Stimulated activated CD4-positive, alpha-beta T cell treated with anti-CD3 and anti-CD28 coated beads, Interleukin-12 subunit alpha, Interleukin-12 subunit beta, amount 100 ng/mL, for 24 hours (primary cell): ENCODE data around the gene KRTAP12-3.

ENCODE experiments used
- DNase-seq, 2 experiments: peaks; one replicate each; pipeline ENCODE4 v3.0.0-alpha.2; 2020; ENCODE audit warnings: low read depth in 2 of 2

The KRTAP12-3 gene

DNA sequence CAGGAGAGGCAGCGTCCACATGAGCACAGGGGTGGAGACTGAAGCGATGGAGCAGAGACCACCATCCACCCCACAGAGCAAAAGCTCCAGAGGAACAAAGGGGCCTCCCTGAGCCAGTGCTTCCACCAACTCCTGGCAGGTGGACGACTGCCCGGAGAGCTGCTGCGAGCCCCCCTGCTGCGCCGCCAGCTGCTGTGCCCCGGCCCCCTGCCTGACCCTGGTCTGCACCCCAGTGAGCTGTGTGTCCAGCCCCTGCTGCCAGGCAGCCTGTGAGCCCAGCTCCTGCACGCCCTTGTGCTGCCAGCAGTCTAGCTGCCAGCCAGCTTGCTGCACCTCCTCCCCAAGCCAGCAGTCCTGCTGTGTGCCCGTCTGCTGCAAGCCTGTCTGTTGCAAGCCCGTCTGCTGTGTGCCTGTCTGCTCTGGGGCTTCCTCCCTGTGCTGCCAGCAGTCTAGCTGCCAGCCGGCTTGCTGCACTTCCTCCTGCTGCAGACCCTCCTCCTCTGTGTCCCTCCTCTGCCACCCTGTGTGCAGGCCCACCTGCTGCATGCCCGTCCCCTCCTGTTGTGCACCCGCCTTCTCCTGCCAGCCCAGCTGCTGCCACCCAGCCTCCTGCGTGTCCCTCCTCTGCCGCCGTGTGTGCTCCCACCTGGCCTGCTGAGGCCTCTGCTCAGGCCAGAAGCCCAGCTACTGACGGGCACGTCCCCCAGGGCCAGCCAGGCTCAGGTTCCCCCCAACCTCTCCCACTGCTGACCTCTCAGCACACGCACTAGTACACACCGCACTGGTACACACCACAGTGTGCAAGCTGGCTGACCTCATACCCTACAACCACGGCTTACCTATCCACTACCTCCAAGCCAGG is 44.6 kb downstream of the KRTAP12-3 start:
- no peak for DNase-seq

DNA sequence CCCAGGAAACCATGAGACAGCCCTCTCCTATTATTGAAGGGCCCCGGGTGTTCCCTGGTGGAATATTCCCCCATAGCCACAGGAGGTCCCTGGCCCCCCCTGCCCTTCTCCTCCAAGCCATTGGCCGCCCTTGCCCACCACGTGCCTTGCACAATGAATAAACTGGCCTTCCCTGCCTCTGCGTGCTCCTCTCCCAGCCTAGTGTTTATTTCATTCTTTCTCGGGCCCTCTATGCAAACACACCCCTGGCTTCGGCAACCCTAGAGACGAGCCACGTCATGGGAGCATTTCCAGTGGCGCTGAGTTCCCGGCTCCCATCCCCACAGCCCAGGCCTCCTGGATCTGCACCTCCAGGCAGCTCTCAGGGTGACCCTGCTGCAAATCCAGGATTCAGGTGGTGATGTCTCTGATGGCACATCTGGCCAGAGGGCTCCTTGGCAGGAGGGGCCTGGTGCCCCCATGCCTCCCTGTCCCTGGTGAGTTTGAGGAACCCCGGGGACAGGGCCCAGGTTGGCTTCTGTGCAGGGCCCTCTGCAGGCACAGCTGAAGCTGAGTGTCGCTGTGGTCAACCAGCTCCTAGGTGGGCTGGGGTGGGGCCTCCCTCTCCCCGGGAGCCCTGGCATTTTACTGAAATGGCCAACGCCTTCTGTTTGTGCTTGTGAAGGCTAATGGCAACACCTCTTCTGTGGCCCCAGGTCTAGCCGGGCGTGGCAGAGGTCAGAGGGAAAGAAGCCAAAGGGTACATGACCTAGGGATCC is 45.4 kb downstream of the KRTAP12-3 start:
- no peak for DNase-seq

DNA sequence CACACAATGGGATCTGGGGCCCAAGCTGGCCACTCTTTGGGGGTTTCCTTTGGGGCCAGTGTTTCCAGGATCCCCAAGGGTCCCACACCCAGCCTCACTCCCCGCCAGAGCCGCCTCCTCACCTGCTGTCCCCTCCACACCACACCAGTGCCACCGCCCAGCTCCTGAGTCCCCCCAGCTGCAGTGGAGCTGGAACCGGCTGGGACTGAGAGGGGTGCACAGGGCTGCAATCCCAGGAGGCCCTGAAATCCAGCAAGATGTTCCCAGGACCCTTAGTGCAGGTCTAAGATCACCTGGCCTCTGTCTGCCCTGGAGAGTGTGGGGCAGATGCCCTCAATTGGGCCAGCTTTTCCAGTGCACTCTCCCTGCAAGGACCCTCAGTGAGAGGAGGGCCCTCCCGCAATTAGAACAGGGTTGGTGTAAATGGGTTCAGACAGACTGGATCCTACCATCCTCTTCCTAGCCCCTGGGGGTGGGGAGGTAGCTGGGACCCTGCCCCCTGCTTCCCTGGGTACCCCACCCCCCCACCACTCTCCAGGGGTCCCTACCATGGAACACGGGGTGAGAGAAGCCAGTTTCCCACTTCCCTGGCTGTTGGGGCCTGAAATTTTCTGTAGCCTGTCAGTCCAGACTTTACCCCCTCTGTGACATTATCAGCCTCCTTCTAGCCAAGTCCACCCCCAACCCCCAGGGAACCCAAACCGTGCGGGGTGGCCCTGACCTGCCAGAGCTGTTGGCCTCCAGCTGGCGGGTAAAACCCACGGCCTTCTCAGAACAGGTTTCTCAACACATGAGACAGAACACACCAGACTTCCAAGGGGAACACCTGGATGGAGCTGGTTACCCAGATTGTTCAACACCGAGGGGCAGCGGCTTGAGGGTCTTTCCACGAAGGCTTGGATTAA is 46.3 kb downstream of the KRTAP12-3 start:
- DNase-seq: no peak

GRCh38 chr21:44704636-44705001 is 46.9 kb downstream of the KRTAP12-3 start:
- no peak for DNase-seq

DNA sequence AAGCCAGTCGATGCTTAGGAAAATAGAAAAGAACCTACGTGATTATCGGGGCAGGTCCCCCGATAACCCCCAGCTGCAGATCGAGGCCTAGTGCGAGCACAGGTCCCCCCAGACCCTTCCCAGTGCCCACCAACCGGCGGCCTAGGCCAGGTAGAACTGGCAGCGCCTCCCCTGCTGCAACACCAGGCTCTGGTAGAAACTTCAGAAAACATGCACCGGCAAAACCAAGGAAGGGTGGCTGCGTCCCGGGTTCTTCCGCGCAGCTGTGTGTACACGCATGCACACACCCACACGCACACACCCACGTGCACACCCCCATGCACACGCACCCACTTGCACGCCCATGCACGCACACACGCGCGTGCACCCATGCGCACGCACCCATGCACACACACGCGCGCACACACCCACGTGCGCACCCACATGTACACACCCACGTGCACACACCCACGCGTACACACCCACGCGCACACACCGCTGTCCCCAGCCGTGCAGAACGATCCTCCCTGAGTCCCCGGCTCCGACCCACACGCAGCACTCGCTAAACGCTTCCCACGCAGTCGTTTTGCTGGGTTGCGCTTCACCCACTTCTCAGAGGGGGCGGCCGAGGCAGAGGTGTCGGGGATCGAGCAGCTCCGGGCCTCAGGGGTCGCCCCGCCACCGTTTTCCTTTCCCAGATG is 48.4 kb downstream of the KRTAP12-3 start:
- DNase-seq: no peak

DNA sequence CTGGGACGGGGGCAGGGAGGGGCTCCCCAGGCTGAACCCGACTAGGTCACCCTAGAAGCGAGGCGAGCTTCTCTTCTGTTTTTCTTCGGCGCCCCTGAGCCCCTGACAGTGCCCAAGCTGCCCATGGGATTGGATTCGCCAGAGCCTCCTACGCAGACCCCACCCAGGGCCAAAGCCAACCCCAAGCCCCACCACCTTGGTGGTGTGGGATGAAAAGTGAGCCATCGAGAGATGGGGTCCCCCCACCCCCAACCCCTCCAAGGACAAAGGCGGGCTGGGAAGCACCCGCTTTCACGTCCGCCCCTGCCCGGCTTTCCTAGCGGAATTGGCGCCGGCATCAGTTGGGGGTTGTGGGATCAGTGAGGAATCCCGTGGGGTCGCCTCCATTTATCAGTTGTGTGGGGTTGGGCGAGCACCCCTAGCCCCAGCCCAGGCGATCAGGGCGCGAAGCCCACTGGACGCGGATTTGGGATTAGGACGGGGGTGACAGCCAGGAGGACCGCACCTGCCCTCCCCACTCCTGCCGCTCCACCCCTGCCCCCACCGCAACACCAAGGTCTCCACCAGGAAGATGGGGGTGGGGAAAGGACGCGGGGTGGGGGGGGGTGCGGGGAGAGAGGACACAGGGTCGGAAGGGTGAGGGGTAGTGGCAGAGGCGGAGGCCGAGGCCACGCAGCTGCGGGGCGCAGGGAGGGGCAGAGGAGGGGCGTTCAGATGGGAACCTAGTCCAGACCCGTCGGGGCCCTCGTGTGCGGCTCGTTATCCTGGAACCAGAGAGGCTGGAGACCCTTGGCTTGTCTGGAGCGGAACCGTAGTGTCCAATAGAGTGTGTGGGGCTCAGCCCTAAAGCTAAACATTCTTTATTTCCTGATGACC is 49.2 kb downstream of the KRTAP12-3 start:
- DNase-seq: no peak
